GM12878 (cell line): ENCODE data around the gene CREBRF.

Source experiments
- CTCF ChIP-seq, 3 experiments: IDR thresholded peaks in 2 of 3; conservative IDR thresholded peaks in 1 of 3; 2 replicates each; pipeline ENCODE4 v1.5.1; 2011; ENCODE audit warnings: low read depth in 3 of 3, low read length in 3 of 3, mild to moderate bottlenecking in 3 of 3, control low read depth in 2 of 3, moderate library complexity in 2 of 3, inconsistent platforms in 1 of 3, mixed read lengths in 1 of 3; ENCODE audit not compliant: control insufficient read depth in 2 of 3, insufficient read depth in 1 of 3; ENCODE audit errors: extremely low read depth in 1 of 3
- NR2C2 ChIP-seq: IDR thresholded peaks from 2 replicates; pipeline ENCODE4 v1.6.1; 2011; ENCODE audit warnings: borderline replicate concordance, low read depth; ENCODE audit not compliant: control insufficient read depth, insufficient read length
- POLR2A ChIP-seq: IDR thresholded peaks from 2 replicates; pipeline ENCODE4 v1.6.1; 2011; ENCODE audit warnings: low read depth, mild to moderate bottlenecking, low read length
- POLR2AphosphoS5 ChIP-seq: IDR thresholded peaks from 2 replicates; pipeline ENCODE4 v1.6.1; 2011; ENCODE audit warnings: mild to moderate bottlenecking, low read length, inconsistent platforms

- TF ChIP-seq POLR2A (peak; percentile 73), POLR2AphosphoS5 (peak; percentile 76), NR2C2 (no peak), CTCF (IDR thresholded peaks at IDR 0.05 in 2 of 3, conservative IDR thresholded peaks at IDR 0.05 in 1 of 3; ENCODE audit: control insufficient read depth in 2 of 3, extremely low read depth in 1 of 3, insufficient read depth in 1 of 3, low read depth in 3 of 3, low read length in 3 of 3) (no peak)
Measured at GRCh38 chr5:173055983-173056782, at the start of gene CREBRF.
